K562 treated with DMSO at 1 percent for 48 hours (cell line): ENCODE results near the gene TSN. TPM values are rescaled to one million over a fixed set of nuclear protein-coding genes. Genes with fewer than 3 reads are reported as not detected.

Source experiments
- total RNA-seq: library from RNA; unstranded; fragments of 300-600 nt; gene quantifications from 2 replicates; pipeline ENCODE4 v1.2.3, GENCODE V29; 2022; ENCODE audit warnings: low replicate concordance; ENCODE audit errors: extremely low read depth

The TSN gene
- not detected in 2 replicates for total RNA-seq

GRCh38 chr2:121755237-121756111 is at the start of gene TSN:
Gene TSN (plus strand): TSS chr2:121755651. CDS start chr2:121755780, 129 bp downstream.

GRCh38 chr2:121736462-121737336 is 18.8 kb upstream of the TSN start, which contains the start of gene NIFK:
Gene NIFK (minus strand): TSS chr2:121736875. CDS start chr2:121736850, 25 bp downstream.

Other genes starting within 250 kb of the TSN start
- gene RNU4ATAC, start 224.8 kb upstream of the TSN start, total RNA-seq: not detected in 2 replicates
- gene CLASP1, start 106.2 kb upstream of the TSN start, total RNA-seq: not detected in 2 replicates
- gene NIFK, start 18.8 kb upstream of the TSN start, total RNA-seq: not detected in 2 replicates